ENCODE results near the gene DRG1.

DNA sequence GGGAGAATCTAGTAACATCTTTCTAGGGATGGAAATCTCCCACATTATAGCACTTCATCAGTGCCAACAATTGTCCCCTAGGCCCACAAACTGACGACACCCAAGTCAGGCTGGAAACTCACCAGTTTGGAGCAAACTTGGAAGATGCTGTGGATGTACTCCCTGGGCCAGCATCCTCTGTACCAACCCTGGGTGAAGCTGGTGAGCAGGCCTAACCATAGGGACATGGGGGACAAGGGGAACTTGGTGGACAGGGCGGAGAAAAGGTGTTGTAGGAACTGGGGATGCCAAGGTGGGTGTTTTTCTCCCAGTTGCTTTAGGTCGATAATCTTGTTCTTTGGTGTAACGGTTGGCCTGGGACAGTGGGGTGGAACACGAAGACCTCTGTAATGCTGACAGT, 42.2 kb downstream of the DRG1 start:
- TF ChIP-seq, protein P1, sequence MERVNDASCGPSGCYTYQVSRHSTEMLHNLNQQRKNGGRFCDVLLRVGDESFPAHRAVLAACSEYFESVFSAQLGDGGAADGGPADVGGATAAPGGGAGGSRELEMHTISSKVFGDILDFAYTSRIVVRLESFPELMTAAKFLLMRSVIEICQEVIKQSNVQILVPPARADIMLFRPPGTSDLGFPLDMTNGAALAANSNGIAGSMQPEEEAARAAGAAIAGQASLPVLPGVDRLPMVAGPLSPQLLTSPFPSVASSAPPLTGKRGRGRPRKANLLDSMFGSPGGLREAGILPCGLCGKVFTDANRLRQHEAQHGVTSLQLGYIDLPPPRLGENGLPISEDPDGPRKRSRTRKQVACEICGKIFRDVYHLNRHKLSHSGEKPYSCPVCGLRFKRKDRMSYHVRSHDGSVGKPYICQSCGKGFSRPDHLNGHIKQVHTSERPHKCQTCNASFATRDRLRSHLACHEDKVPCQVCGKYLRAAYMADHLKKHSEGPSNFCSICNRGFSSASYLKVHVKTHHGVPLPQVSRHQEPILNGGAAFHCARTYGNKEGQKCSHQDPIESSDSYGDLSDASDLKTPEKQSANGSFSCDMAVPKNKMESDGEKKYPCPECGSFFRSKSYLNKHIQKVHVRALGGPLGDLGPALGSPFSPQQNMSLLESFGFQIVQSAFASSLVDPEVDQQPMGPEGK (CRISPR knock-in tag; IDR thresholded peaks at IDR 0.05; ENCODE audit: borderline replicate concordance) = no peak
- no peak for TF ChIP-seq ZNF8 (CRISPR knock-in tag; IDR thresholded peaks at IDR 0.05)
- TF ChIP-seq, protein P2, sequence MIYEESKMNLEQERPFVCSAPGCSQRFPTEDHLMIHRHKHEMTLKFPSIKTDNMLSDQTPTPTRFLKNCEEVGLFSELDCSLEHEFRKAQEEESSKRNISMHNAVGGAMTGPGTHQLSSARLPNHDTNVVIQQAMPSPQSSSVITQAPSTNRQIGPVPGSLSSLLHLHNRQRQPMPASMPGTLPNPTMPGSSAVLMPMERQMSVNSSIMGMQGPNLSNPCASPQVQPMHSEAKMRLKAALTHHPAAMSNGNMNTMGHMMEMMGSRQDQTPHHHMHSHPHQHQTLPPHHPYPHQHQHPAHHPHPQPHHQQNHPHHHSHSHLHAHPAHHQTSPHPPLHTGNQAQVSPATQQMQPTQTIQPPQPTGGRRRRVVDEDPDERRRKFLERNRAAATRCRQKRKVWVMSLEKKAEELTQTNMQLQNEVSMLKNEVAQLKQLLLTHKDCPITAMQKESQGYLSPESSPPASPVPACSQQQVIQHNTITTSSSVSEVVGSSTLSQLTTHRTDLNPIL (CRISPR knock-in tag; IDR thresholded peaks at IDR 0.05; ENCODE audit: low read depth) = no peak
- TF ChIP-seq, protein P3, sequence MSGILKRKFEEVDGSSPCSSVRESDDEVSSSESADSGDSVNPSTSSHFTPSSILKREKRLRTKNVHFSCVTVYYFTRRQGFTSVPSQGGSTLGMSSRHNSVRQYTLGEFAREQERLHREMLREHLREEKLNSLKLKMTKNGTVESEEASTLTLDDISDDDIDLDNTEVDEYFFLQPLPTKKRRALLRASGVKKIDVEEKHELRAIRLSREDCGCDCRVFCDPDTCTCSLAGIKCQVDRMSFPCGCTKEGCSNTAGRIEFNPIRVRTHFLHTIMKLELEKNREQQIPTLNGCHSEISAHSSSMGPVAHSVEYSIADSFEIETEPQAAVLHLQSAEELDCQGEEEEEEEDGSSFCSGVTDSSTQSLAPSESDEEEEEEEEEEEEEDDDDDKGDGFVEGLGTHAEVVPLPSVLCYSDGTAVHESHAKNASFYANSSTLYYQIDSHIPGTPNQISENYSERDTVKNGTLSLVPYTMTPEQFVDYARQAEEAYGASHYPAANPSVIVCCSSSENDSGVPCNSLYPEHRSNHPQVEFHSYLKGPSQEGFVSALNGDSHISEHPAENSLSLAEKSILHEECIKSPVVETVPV (CRISPR knock-in tag; IDR thresholded peaks at IDR 0.05) = no peak
- TF ChIP-seq, protein P4, sequence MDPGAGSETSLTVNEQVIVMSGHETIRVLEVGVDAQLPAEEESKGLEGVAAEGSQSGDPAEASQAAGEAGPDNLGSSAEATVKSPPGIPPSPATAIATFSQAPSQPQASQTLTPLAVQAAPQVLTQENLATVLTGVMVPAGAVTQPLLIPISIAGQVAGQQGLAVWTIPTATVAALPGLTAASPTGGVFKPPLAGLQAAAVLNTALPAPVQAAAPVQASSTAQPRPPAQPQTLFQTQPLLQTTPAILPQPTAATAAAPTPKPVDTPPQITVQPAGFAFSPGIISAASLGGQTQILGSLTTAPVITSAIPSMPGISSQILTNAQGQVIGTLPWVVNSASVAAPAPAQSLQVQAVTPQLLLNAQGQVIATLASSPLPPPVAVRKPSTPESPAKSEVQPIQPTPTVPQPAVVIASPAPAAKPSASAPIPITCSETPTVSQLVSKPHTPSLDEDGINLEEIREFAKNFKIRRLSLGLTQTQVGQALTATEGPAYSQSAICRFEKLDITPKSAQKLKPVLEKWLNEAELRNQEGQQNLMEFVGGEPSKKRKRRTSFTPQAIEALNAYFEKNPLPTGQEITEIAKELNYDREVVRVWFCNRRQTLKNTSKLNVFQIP (CRISPR knock-in tag; IDR thresholded peaks at IDR 0.05; ENCODE audit: borderline replicate concordance, low read depth) = no peak
